MG63 (cell line): ENCODE results near the gene WIPF2. TPM values are rescaled to one million over a fixed set of nuclear protein-coding genes. Genes with fewer than 3 reads are reported as not detected.
A peak's percentile ranks its signal among the peaks of the same experiment; 100 is the strongest.
"Not testable (repeated sequence)": the region's sequence is repeated elsewhere in the genome, so short reads cannot be mapped to it uniquely, and the experiment has no call there.

ENCODE experiments used
- DNase-seq: peaks from one replicate; pipeline ENCODE4 v3.0.0-alpha.2; 2020
- H3K27me3 ChIP-seq: fragments of 250-450 bp; sonication (Bioruptor Pico); 2 replicates; pipeline ENCODE4 v1.5.1; 2020; ENCODE audit warnings: mild to moderate bottlenecking, moderate library complexity
- H3K36me3 ChIP-seq: fragments of 250-450 bp; sonication (Bioruptor Pico); 2 replicates; pipeline ENCODE4 v1.5.1; 2020; ENCODE audit warnings: mild to moderate bottlenecking, moderate library complexity
- H3K4me3 ChIP-seq: fragments of 250-450 bp; sonication (Bioruptor Pico); 2 replicates; pipeline ENCODE4 v1.5.1; 2020; ENCODE audit warnings: mild to moderate bottlenecking, moderate library complexity
- H3K9me3 ChIP-seq: fragments of 250-450 bp; sonication (Bioruptor Pico); 2 replicates; pipeline ENCODE4 v1.5.1; 2020; ENCODE audit warnings: mild to moderate bottlenecking, moderate library complexity
- total RNA-seq: library from RNA; depleted of rRNA; stranded (reverse); fragments of >200 nt; shearing (Covaris generic); gene quantifications from 2 replicates; pipeline ENCODE4 v1.2.3, GENCODE V29; 2014; ENCODE audit warnings: low replicate concordance

Gene WIPF2
- total RNA-seq, 1 experiment from 2014 or later = 7.4 TPM

DNA sequence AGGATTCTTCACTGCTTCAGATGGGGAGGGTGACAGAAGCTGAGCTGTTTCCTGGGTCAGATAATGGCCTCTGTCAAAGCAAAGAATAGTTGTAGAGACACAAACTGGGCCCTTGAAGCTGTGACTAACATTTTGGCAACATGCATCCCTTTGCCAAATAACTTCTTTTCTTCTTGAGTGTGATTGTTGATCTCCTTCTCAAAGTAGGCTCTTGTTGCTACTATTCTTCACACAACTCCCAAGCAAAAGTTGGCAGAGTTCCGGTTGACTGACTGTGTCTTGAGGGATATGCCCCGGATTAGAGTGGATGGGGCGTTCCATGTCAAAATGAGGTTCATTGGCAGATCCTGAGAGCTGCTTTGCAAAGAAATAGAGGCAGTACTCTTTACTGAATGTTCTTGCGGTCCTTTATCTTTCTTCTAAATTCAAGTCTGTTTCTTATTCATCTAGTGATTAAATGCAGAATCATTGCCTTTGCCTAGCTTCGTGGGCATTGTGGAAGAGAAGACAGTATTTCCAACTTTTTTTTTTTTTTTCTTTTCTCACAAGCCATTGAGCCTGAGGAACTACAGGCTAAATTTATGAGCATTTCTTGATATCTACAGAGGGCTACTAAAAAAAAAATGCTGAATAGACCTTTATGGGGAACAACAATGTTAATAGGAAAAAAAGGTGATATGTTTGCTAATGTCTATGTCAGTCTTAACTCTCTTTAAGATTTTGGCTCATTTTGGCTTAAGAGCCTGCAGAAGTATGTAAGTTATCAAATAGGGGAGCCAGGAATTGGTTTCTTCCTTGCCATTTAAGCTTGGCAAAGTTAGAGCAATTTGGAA lies 5.8 kb downstream of the WIPF2 start:
- peak; percentile 42 for DNase-seq
- Histone ChIP-seq H3K4me3 (no peak overlapping the region), H3K27me3 (no peaks in the 10 kb centered on the region), H3K36me3 (peaks cover 24% of the 10 kb centered on the region), H3K9me3 (no peaks in the 10 kb centered on the region)

DNA sequence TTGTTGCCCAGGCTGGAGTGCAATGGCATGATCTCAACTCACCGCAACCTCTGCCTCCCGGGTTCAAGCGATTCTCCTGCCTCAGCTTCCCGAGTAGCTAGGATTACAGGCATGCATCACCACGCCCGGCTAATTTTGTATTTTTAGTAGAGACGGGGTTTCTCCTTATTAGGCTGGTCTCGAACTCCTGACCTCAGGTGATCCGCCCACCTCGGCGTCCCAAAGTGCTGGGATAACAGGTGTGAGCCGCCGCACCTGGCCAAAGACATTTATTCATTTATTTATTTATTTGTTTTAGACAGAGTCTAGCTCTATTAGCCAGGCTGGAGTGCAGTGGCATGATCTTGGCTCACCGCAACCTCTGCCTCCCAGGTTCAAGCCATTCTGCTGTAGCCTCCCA lies 10.0 kb downstream of the WIPF2 start:
- H3K4me3 ChIP-seq, H3K9me3 ChIP-seq, DNase-seq, H3K27me3 ChIP-seq: not testable (repeated sequence)
- H3K36me3 ChIP-seq = peaks cover 44% of the 10 kb centered on the region

GRCh38 chr17:40230670-40231069 lies 11.6 kb downstream of the WIPF2 start:
- no peak overlapping the region for H3K4me3 ChIP-seq

DNA sequence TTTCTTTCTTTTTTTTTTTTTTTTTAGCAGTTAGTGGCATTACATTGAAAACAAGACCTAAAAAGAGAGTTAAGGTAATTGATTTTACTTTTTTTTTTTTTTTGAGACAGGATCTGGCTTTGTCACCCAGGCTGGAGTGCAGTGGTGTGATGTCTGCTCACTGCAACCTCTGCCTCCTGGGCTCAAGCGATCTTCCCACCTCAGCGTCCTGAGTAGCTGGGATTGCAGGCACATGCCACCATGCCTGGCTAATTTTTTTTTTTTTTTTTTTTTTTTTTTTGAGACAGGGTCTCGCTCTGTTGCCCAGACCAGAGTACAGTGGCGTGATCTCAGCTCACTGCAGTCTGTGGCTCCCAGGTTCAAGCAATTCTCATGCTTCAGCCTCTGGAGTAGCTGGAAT lies 12.8 kb downstream of the WIPF2 start:
- DNase-seq, H3K9me3 ChIP-seq, H3K4me3 ChIP-seq, H3K27me3 ChIP-seq: not testable (repeated sequence)
- peaks cover 34% of the 10 kb centered on the region for H3K36me3 ChIP-seq

More at GRCh38 chr17:40230670-40231069, 11.6 kb downstream of the WIPF2 start:
- Histone ChIP-seq H3K9me3 (no peaks in the 10 kb centered on the region), H3K27me3 (no peaks in the 10 kb centered on the region), H3K36me3 (peaks cover 42% of the 10 kb centered on the region)
- no peak for DNase-seq

DNA sequence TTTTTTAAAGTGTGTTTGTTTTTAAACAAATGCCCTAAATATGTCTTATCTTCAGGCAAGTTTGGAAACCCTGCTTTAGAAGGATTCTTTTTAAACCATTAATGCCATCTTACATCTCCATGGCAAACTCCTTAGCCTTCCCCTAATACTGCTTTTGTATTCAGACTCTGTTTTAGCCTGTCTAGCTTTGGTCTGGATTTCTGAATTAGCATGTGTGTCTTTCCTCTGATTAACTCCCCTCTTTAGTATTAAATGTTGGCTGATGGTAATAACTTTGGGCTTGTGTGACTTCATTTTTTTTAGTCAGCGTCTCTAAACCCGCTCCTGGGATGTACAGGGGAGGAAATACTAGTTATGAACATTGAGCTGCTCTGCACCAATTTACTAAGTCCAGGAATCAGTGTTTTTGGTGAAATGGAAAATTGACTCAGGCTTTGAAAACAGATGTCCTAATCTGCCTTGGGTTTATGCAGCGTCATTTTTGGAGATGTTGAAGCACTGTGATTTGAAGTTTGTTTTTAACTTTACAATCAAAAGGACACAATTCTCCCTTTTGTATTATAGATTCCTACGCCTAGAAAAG lies 22.2 kb downstream of the WIPF2 start:
- H3K27me3 ChIP-seq = no peaks in the 10 kb centered on the region
- peaks cover 6% of the 10 kb centered on the region for H3K36me3 ChIP-seq
- H3K9me3 ChIP-seq = no peaks in the 10 kb centered on the region
- H3K4me3 ChIP-seq = no peak overlapping the region
- DNase-seq = no peak

GRCh38 chr17:40242774-40243173 lies 23.7 kb downstream of the WIPF2 start:
- Histone ChIP-seq H3K27me3 (no peaks in the 10 kb centered on the region), H3K9me3 (no peaks in the 10 kb centered on the region), H3K36me3 (peaks cover 6% of the 10 kb centered on the region), H3K4me3 (no peak overlapping the region)
- no peak for DNase-seq

DNA sequence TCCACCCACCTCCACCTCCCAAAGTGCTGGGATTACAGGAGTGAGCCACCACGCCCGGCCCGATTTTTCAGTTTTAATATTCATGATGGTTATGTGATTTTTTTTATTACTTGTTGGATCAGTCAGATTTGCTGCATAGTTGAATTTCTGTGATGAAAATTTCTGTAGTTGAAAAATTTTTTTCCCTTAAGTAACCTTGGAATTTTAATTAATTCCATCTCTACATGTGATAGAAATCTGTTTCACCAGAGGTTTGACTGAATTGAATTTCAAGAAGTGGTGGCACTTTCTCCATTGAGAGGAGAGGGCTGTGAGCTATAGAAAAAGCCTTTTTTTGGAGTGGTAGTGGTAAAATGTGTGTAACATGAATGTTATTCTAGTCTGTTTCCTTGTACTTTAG lies 24.7 kb downstream of the WIPF2 start:
- H3K9me3 ChIP-seq = no peaks in the 10 kb centered on the region
- peaks cover 2% of the 10 kb centered on the region; the same call in 1 of the 2 replicates for H3K36me3 ChIP-seq
- no peaks in the 10 kb centered on the region for H3K27me3 ChIP-seq
- no peak for DNase-seq
- no peak overlapping the region for H3K4me3 ChIP-seq

DNA sequence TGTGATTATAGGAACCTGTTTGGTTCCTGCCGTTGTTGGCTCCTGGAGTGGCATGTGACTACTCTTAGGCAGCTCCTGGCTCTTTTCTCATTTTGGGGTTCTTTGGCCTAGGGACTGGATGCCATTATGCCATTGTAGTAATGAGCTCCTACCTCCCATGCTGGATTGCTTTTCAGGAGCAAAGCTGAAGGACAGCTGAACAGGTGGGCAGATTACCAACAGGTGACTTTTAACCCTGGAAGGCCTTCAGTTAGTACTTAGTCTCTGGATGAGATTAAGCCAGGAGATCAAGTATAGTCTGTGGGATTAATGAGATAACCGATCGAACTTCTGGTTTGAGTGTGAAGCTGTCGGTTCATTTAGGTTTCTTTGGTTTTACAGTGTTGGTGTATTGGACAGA lies 25.2 kb downstream of the WIPF2 start:
- Histone ChIP-seq H3K4me3 (no peak overlapping the region), H3K9me3 (no peaks in the 10 kb centered on the region), H3K36me3 (peaks cover 2% of the 10 kb centered on the region; the same call in 1 of the 2 replicates), H3K27me3 (no peaks in the 10 kb centered on the region)
- no peak for DNase-seq

DNA sequence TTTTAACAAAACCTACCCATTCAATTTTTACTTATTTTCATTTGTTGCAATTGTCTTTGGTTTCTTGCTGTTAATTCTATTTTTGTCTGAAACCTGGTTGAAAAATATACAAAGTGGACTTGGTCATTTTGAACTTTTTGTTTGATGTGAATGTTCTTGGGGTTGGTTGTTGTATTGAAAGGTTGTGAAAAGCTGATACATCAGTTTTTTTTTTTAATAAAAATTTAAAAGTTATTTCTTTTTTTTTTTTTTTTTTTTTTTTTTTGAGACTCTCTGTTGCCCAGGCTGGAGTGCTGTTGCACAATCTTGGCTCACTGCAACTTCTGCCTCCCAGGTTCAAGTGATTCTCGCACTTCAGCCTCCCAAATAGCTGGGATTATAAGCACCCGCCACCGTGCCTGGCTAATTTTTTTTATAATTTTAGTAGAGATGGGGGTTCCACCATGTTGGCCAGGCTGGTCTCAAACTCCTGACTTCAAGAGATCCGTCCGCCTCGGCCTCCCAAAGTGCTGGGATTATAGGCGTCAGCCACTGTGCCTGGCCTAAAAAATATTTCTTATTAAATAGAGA lies 28.9 kb downstream of the WIPF2 start:
- Histone ChIP-seq H3K4me3 (no peak overlapping the region), H3K36me3 (peaks cover 2% of the 10 kb centered on the region; the same call in 1 of the 2 replicates), H3K27me3 (no peaks in the 10 kb centered on the region), H3K9me3 (no peaks in the 10 kb centered on the region)
- DNase-seq = no peak

GRCh38 chr17:40248507-40248906 lies 29.4 kb downstream of the WIPF2 start:
- no peak overlapping the region for H3K4me3 ChIP-seq
- H3K9me3 ChIP-seq = no peaks in the 10 kb centered on the region
- no peaks in the 10 kb centered on the region for H3K27me3 ChIP-seq
- H3K36me3 ChIP-seq = peaks cover 2% of the 10 kb centered on the region; the same call in 1 of the 2 replicates
- no peak for DNase-seq

GRCh38 chr17:40251576-40251975 lies 32.5 kb downstream of the WIPF2 start:
- Histone ChIP-seq H3K36me3 (peaks cover 5% of the 10 kb centered on the region), H3K27me3 (no peaks in the 10 kb centered on the region), H3K4me3 (no peak overlapping the region), H3K9me3 (no peaks in the 10 kb centered on the region)
- peak; percentile 78 for DNase-seq

DNA sequence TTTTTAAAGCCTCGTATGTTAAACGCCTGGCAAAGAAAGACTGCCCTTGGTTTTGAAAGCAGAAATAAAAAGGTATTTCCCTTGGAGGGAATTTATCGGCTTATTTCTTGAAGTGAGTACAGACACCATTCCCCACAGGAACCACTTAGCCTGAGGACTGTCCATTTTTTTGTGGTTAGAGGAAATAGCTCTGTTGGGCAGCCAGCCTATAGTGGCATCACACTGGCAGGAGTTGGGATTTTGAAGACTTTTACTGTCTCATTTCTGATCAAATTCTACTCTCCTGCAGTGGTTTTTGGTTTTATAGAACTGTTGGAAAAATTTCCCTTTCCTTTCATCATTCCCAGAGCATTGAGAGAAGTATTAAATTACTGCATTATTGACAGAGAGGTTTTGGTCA lies 34.5 kb downstream of the WIPF2 start:
- Histone ChIP-seq H3K27me3 (no peaks in the 10 kb centered on the region), H3K36me3 (peaks cover 22% of the 10 kb centered on the region), H3K9me3 (no peaks in the 10 kb centered on the region), H3K4me3 (no peak overlapping the region)
- peak; percentile 19 for DNase-seq

GRCh38 chr17:40259505-40259904 lies 40.4 kb downstream of the WIPF2 start:
- H3K4me3 ChIP-seq = no peak overlapping the region
- H3K36me3 ChIP-seq = peaks cover 54% of the 10 kb centered on the region
- DNase-seq = no peak
- no peaks in the 10 kb centered on the region for H3K27me3 ChIP-seq
- H3K9me3 ChIP-seq = no peaks in the 10 kb centered on the region

DNA sequence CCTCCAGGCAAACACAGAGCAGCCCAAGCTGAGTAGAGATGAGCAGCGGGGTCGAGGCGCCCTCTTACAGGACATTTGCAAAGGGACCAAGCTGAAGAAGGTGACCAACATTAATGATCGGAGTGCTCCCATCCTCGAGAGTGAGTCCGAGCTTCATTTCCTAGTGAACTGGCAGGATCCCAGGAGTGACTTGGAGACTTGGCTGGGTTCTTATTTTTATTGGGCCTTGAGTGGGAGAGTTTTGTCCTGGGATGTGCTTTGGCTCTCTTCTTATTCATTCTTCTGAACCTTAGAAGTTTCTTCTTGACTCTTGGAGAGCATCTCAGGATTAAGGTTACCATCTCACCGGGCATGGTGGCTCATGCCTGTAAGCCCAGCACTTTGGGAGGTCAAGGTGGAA lies 41.4 kb downstream of the WIPF2 start:
- DNase-seq = no peak
- Histone ChIP-seq H3K36me3 (peaks cover 61% of the 10 kb centered on the region), H3K4me3 (no peak overlapping the region), H3K9me3 (no peaks in the 10 kb centered on the region), H3K27me3 (no peaks in the 10 kb centered on the region)

DNA sequence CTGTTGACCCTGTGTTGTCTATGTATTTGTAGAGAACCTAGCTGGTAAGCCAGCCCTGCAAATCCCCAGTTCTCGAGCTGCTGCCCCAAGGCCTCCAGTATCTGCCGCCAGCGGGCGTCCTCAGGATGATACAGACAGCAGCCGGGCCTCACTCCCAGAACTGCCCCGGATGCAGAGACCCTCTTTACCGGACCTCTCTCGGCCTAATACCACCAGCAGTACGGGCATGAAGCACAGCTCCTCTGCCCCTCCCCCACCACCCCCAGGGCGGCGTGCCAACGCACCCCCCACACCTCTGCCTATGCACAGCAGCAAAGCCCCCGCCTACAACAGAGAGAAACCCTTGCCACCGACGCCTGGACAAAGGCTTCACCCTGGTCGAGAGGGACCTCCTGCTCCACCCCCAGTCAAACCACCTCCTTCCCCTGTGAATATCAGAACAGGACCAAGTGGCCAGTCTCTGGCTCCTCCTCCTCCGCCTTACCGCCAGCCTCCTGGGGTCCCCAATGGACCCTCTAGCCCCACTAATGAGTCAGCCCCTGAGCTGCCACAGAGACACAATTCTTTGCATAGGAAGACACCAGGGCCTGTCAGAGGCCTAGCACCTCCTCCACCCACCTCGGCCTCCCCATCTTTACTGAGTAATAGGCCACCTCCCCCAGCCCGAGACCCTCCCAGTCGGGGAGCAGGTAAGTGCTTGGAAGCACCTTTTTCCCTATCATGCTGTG lies 45.5 kb downstream of the WIPF2 start:
- Histone ChIP-seq H3K36me3 (peaks cover 55% of the 10 kb centered on the region), H3K27me3 (no peaks in the 10 kb centered on the region), H3K4me3 (no peak overlapping the region), H3K9me3 (no peaks in the 10 kb centered on the region)
- no peak for DNase-seq

DNA sequence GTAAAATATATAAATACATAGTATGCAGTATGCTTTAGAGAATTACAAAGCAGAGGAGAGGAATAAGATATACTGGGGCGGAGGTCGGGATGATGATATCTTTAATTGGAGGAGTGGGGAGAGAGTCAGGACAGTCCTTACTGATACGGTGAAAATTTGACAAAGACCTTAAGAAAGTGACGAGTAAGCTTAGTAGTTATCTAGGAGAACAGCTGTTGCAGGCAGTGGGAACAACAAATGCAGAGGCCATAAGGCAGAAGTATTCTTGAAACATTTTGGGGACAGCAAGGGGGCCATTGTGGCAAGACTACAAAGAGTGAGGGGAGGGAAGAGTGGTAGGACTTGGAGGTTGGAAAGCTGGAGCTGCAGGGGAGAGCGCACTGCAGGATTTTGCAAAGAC lies 46.2 kb downstream of the WIPF2 start:
- H3K36me3 ChIP-seq = peaks cover 53% of the 10 kb centered on the region
- no peak overlapping the region for H3K4me3 ChIP-seq
- no peaks in the 10 kb centered on the region for H3K9me3 ChIP-seq
- no peaks in the 10 kb centered on the region for H3K27me3 ChIP-seq
- DNase-seq = no peak

DNA sequence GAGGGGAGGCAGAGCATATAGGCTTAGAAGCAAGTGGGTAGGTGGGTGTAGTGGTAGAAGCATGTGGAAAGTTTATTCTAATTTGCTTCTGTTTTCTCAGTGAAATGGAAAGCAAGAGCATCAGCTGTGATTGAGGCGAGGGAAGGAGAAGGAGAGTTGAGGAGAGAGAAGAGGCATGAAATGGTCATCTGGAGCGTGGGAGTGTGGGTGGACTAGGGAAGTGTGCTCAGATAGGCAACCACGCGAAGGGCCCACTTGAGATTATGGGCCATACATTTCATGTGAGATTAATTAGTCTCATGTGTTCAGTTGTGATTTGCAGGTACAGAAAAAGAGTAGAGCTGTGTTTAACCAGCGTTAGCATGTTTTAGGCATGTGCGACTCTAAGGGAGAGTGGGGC lies 47.8 kb downstream of the WIPF2 start:
- Histone ChIP-seq H3K4me3 (no peak overlapping the region), H3K36me3 (peaks cover 56% of the 10 kb centered on the region)
- DNase-seq = no peak

More for the DNA sequence above, 47.8 kb downstream of the WIPF2 start:
- Histone ChIP-seq H3K9me3 (no peaks in the 10 kb centered on the region), H3K27me3 (no peaks in the 10 kb centered on the region)
